ENCODE measurements around the gene ATP4B.

GRCh38 chr13:113667771-113668490 is 9.9 kb upstream of the ATP4B start:
- no peak for TF ChIP-seq EZH2phosphoT487 (IDR thresholded peaks at IDR 0.05; ENCODE audit: low read depth, severe bottlenecking, unreplicated experiment)
- TF ChIP-seq CTCF (IDR thresholded peaks at IDR 0.05; ENCODE audit: poor library complexity), result no peak
